Measurements from ENCODE around the gene CCDC197. TPM values are rescaled to one million over a fixed set of nuclear protein-coding genes. Genes with fewer than 3 reads are reported as not detected.

Gene CCDC197
- total and polyA plus RNA-seq, 4 donors, result not detected

DNA sequence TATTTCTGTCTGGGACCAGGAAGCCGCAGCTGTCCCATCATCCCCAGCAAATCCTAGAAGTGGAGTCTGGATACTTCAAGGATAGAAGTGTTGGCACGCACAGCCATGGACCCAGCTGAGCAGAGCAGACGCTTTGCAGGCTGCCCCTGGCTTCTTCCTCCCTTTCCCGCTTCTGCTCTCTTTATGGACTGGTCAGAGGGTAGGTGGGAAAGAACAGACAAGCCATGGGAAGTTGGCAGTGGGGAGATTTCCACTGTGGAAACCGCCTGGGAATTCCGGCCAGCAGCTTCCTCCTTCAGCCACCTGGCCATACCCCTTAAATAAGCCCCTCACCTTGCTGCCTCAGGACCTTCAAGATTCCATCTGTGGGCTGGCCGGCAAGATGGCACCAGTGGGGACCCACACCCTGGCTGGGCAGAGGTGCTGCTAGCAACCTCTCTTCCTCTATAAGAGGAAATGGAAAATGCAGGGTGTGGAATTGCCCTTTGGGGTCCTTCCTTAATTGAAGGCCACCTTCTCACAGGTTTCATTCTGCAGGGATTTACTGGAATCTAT is 49.7 kb downstream of the CCDC197 start:
- H3K4me3 ChIP-seq (ENCODE audit: low read depth in 1 of 3, low read length in 3 of 3), result no peak overlapping the region
- TF ChIP-seq, protein P1, sequence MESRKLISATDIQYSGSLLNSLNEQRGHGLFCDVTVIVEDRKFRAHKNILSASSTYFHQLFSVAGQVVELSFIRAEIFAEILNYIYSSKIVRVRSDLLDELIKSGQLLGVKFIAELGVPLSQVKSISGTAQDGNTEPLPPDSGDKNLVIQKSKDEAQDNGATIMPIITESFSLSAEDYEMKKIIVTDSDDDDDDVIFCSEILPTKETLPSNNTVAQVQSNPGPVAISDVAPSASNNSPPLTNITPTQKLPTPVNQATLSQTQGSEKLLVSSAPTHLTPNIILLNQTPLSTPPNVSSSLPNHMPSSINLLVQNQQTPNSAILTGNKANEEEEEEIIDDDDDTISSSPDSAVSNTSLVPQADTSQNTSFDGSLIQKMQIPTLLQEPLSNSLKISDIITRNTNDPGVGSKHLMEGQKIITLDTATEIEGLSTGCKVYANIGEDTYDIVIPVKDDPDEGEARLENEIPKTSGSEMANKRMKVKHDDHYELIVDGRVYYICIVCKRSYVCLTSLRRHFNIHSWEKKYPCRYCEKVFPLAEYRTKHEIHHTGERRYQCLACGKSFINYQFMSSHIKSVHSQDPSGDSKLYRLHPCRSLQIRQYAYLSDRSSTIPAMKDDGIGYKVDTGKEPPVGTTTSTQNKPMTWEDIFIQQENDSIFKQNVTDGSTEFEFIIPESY (IDR thresholded peaks at IDR 0.05), result no peak
- no peak for TF ChIP-seq EGR1 (IDR thresholded peaks at IDR 0.05; ENCODE audit: low read depth in 2 of 2)
- no peak for TF ChIP-seq GABPA (IDR thresholded peaks at IDR 0.05 in 1 of 2, conservative IDR thresholded peaks at IDR 0.05 in 1 of 2)
- no peak for TF ChIP-seq JUND (IDR thresholded peaks at IDR 0.05)
- TF ChIP-seq RAD21 (IDR thresholded peaks at IDR 0.05), result no peak
- TF ChIP-seq, protein P2, sequence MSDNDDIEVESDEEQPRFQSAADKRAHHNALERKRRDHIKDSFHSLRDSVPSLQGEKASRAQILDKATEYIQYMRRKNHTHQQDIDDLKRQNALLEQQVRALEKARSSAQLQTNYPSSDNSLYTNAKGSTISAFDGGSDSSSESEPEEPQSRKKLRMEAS (IDR thresholded peaks at IDR 0.05), result no peak
- TF ChIP-seq FOXA2 (IDR thresholded peaks at IDR 0.05), result no peak
- no peak for TF ChIP-seq RXRA (IDR thresholded peaks at IDR 0.05)
- TF ChIP-seq TAF1 (conservative IDR thresholded peaks at IDR 0.05), result no peak
- no peak for TF ChIP-seq YY1 (IDR thresholded peaks at IDR 0.05)
- no peak for TF ChIP-seq CTCF (IDR thresholded peaks at IDR 0.05; ENCODE audit: low read depth, low read length, missing input control)
- no peak for TF ChIP-seq FOXA1 (IDR thresholded peaks at IDR 0.05)
- TF ChIP-seq, protein P3, sequence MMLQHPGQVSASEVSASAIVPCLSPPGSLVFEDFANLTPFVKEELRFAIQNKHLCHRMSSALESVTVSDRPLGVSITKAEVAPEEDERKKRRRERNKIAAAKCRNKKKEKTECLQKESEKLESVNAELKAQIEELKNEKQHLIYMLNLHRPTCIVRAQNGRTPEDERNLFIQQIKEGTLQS (IDR thresholded peaks at IDR 0.05), result no peak
- no peak overlapping the region for H3K27ac ChIP-seq (ENCODE audit: low read depth in 1 of 2, low read length in 2 of 2)
- no peaks in the 10 kb centered on the region for H3K27me3 ChIP-seq (ENCODE audit: control insufficient read depth in 4 of 4, insufficient read depth in 4 of 4, low read length in 3 of 4)
- no peaks in the 10 kb centered on the region for H3K9me3 ChIP-seq (ENCODE audit: control insufficient read depth in 4 of 4, low read length in 3 of 4)
- peaks cover 8 to 67% (median 40%) of the 10 kb centered on the region in 4 donors for H3K36me3 ChIP-seq (ENCODE audit: control insufficient read depth in 4 of 4, insufficient read depth in 3 of 4, low read depth in 1 of 4, low read length in 3 of 4)
- H3K4me1 ChIP-seq (ENCODE audit: control insufficient read depth in 4 of 4, insufficient read depth in 4 of 4, low read length in 3 of 4), result peaks cover under 1 to 18% (median 10%) of the 10 kb centered on the region in 4 donors
- WGBS, result 84% methylated on average over 7 of the region's 7 CpGs
- DNase-seq (ENCODE audit: low spot score), result no peak
- no peak overlapping the region for H3K9ac ChIP-seq (ENCODE audit: low read depth in 1 of 2, low read length in 2 of 2)

GRCh38 chr14:94047581-94047980 is 50.5 kb downstream of the CCDC197 start:
- no peak for TF ChIP-seq SP1 (IDR thresholded peaks at IDR 0.05)
- H3K4me3 ChIP-seq (ENCODE audit: low read depth in 1 of 3, low read length in 3 of 3), result no peak overlapping the region
- no peak overlapping the region for H3K27ac ChIP-seq (ENCODE audit: low read depth in 1 of 2, low read length in 2 of 2)
- no peaks in the 10 kb centered on the region for H3K27me3 ChIP-seq (ENCODE audit: control insufficient read depth in 4 of 4, insufficient read depth in 4 of 4, low read length in 3 of 4)
- no peak overlapping the region for H3K9ac ChIP-seq (ENCODE audit: low read depth in 1 of 2, low read length in 2 of 2)
- H3K4me1 ChIP-seq (ENCODE audit: control insufficient read depth in 4 of 4, insufficient read depth in 4 of 4, low read length in 3 of 4), result peaks cover 0 to 15% (median 4%) of the 10 kb centered on the region in 4 donors
- no peaks in the 10 kb centered on the region for H3K9me3 ChIP-seq (ENCODE audit: control insufficient read depth in 4 of 4, low read length in 3 of 4)
- no peak for DNase-seq (ENCODE audit: low spot score)
- peaks cover 8 to 75% (median 45%) of the 10 kb centered on the region in 4 donors for H3K36me3 ChIP-seq (ENCODE audit: control insufficient read depth in 4 of 4, insufficient read depth in 3 of 4, low read depth in 1 of 4, low read length in 3 of 4)
- 97% methylated on average over 3 of the region's 3 CpGs for WGBS
